Measurements from ENCODE around the gene ESRP2.

ESRP2 gene

GRCh38 chr16:68223072-68223471 is 12.9 kb downstream of the ESRP2 start:
- Histone ChIP-seq H3K9ac (ENCODE audit: low read length) (no peak overlapping the region), H3K36me3 (ENCODE audit: control insufficient read depth, insufficient read depth, low read length) (no peaks in the 10 kb centered on the region), H3K27me3 (ENCODE audit: control insufficient read depth, insufficient read depth, low read length) (no peaks in the 10 kb centered on the region), H3K9me3 (ENCODE audit: control insufficient read depth, low read length) (no peaks in the 10 kb centered on the region), H3K4me3 (ENCODE audit: low read length) (no peak overlapping the region), H3K4me1 (ENCODE audit: control insufficient read depth, insufficient read depth, low read length) (peaks cover 10% of the 10 kb centered on the region)

DNA sequence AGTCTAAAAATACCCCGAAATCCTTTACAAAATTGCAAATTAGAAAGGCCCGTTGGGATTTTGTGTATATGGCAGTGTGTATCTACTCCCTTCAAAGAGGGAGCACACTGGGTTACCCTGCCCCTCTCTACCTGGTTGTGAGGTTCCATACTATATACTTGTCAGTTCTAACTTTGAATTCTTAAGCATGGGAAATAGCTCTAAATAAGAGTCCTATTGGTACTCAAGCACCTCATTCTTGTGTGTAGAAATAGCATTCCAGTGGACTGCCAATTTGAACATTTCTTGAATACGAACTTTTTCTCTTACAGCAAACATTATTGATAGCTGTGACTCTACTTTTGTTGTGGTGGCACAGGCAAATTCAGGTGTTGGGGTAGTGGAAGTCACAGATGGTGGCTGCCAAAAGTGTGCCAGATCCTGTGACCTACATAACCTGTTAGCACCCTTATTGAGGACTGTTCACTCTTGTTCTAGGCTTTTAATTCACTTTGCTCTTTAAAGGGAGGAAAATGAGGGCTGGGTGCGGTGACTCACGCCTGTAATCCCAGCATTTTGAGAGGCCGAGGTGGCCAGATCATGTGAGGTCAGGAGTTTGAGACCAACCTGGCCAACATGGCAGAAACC is 16.1 kb downstream of the ESRP2 start:
- Histone ChIP-seq H3K4me3 (ENCODE audit: low read length) (no peak overlapping the region), H3K27me3 (ENCODE audit: control insufficient read depth, insufficient read depth, low read length) (no peaks in the 10 kb centered on the region), H3K36me3 (ENCODE audit: control insufficient read depth, insufficient read depth, low read length) (no peaks in the 10 kb centered on the region), H3K9me3 (ENCODE audit: control insufficient read depth, low read length) (no peaks in the 10 kb centered on the region), H3K4me1 (ENCODE audit: control insufficient read depth, insufficient read depth, low read length) (no peaks in the 10 kb centered on the region), H3K9ac (ENCODE audit: low read length) (no peak overlapping the region)

DNA sequence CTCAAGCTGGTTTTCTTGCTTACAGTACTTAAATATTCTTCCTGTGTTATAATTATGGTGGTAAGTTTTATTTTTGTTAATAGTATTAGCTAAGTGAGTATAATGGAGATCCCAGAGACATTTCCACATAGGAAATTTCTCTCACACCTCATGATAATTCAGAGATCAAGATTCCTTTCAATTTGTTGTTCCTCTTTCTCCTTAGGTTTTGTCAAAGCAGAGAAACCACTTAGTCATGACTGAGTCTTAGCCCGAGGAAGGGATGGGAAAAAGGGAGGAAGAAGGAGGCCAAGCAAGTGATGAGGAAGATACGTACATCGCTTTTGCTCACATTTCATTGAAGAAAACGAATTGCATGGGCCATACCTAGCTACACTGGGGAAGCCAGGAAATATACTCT is 18.4 kb downstream of the ESRP2 start:
- no peaks in the 10 kb centered on the region for H3K4me1 ChIP-seq (ENCODE audit: control insufficient read depth, insufficient read depth, low read length)
- no peaks in the 10 kb centered on the region for H3K9me3 ChIP-seq (ENCODE audit: control insufficient read depth, low read length)
- no peak overlapping the region for H3K4me3 ChIP-seq (ENCODE audit: low read length)

GRCh38 chr16:68216240-68216639 is 19.7 kb downstream of the ESRP2 start:
- Histone ChIP-seq H3K9ac (ENCODE audit: low read length) (no peak overlapping the region), H3K9me3 (ENCODE audit: control insufficient read depth, low read length) (no peaks in the 10 kb centered on the region), H3K4me3 (ENCODE audit: low read length) (no peak overlapping the region), H3K4me1 (ENCODE audit: control insufficient read depth, insufficient read depth, low read length) (no peaks in the 10 kb centered on the region), H3K36me3 (ENCODE audit: control insufficient read depth, insufficient read depth, low read length) (no peaks in the 10 kb centered on the region), H3K27me3 (ENCODE audit: control insufficient read depth, insufficient read depth, low read length) (no peaks in the 10 kb centered on the region)

More for the DNA sequence above, 18.4 kb downstream of the ESRP2 start:
- H3K9ac ChIP-seq (ENCODE audit: low read length): no peak overlapping the region
- no peaks in the 10 kb centered on the region for H3K27me3 ChIP-seq (ENCODE audit: control insufficient read depth, insufficient read depth, low read length)
- H3K36me3 ChIP-seq (ENCODE audit: control insufficient read depth, insufficient read depth, low read length): no peaks in the 10 kb centered on the region

- Histone ChIP-seq H3K4me3 (ENCODE audit: low read length) (no peak overlapping the region), H3K9ac (ENCODE audit: low read length) (no peak overlapping the region), H3K27me3 (ENCODE audit: control insufficient read depth, insufficient read depth, low read length) (no peaks in the 10 kb centered on the region), H3K36me3 (ENCODE audit: control insufficient read depth, insufficient read depth, low read length) (no peaks in the 10 kb centered on the region), H3K4me1 (ENCODE audit: control insufficient read depth, insufficient read depth, low read length) (no peaks in the 10 kb centered on the region), H3K9me3 (ENCODE audit: control insufficient read depth, low read length) (no peaks in the 10 kb centered on the region)
Measured at GRCh38 chr16:68215302-68215701, 20.6 kb downstream of the ESRP2 start.

DNA sequence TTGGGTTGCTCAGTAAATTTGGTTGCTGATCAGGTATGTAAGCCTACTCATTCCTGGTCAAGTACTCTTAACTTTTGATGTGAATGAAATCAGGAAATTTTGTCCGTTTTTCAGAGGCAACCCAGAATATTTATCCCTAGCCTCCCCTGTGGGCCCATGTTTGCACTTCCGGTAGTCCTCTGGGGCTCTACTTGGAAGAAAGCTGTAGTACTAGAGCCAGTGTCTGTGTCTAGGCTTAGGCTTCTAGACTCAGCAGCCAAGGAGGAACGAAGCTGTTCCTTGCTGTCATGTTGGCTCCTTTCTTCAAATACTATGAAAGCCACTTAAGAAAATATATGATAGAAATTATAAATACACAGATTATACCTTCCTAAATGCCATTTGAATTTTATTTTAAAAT is 21.2 kb downstream of the ESRP2 start:
- no peaks in the 10 kb centered on the region for H3K9me3 ChIP-seq (ENCODE audit: control insufficient read depth, low read length)
- no peak overlapping the region for H3K4me3 ChIP-seq (ENCODE audit: low read length)
- H3K36me3 ChIP-seq (ENCODE audit: control insufficient read depth, insufficient read depth, low read length): no peaks in the 10 kb centered on the region
- no peaks in the 10 kb centered on the region for H3K27me3 ChIP-seq (ENCODE audit: control insufficient read depth, insufficient read depth, low read length)
- H3K9ac ChIP-seq (ENCODE audit: low read length): no peak overlapping the region
- no peaks in the 10 kb centered on the region for H3K4me1 ChIP-seq (ENCODE audit: control insufficient read depth, insufficient read depth, low read length)

- Histone ChIP-seq H3K27me3 (ENCODE audit: control insufficient read depth, insufficient read depth, low read length) (no peaks in the 10 kb centered on the region), H3K9me3 (ENCODE audit: control insufficient read depth, low read length) (no peaks in the 10 kb centered on the region), H3K4me1 (ENCODE audit: control insufficient read depth, insufficient read depth, low read length) (no peaks in the 10 kb centered on the region), H3K4me3 (ENCODE audit: low read length) (no peak overlapping the region), H3K36me3 (ENCODE audit: control insufficient read depth, insufficient read depth, low read length) (no peaks in the 10 kb centered on the region), H3K9ac (ENCODE audit: low read length) (no peak overlapping the region)
Measured at GRCh38 chr16:68206245-68206644, 29.7 kb downstream of the ESRP2 start.

- Histone ChIP-seq H3K9ac (ENCODE audit: low read length) (no peak overlapping the region), H3K4me1 (ENCODE audit: control insufficient read depth, insufficient read depth, low read length) (peaks cover 10% of the 10 kb centered on the region), H3K4me3 (ENCODE audit: low read length) (no peak overlapping the region), H3K27me3 (ENCODE audit: control insufficient read depth, insufficient read depth, low read length) (no peaks in the 10 kb centered on the region), H3K9me3 (ENCODE audit: control insufficient read depth, low read length) (no peaks in the 10 kb centered on the region), H3K36me3 (ENCODE audit: control insufficient read depth, insufficient read depth, low read length) (no peaks in the 10 kb centered on the region)
Measured at GRCh38 chr16:68202091-68202519, 33.8 kb downstream of the ESRP2 start.

DNA sequence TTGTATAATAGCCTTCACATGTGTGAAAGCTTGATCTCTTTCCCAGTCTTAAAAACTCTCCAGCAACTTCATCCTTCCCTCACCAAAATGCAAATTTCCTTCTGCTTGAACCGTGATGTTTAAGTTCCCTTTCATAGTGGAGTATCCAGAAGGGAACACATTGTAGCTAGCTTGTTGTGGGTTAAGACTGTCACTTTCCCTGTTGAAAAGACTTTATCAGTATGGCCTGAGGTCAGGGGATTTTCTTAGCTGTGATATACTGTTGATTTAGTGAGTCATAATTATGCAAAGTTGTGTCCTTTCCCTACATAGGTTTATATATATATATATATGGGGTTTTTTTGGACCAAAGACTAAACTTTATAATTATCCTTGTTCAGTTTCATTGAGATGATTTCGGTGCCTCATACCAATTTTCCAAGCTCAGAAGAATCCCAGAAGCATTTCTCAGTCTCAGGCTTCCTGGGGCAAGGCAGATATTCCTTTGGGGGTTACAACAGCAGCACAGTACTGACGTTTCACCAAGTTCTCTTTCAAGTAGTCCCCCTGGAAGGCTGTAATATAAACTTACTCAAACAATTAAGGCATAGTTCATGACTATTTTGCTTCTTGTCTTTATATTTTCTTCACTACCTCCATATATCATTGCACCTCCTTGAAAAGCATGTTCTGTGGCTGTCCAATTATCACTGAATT is 35.7 kb downstream of the ESRP2 start:
- Histone ChIP-seq H3K36me3 (ENCODE audit: control insufficient read depth, insufficient read depth, low read length) (no peaks in the 10 kb centered on the region), H3K9ac (ENCODE audit: low read length) (no peak overlapping the region), H3K4me3 (ENCODE audit: low read length) (no peak overlapping the region)

DNA sequence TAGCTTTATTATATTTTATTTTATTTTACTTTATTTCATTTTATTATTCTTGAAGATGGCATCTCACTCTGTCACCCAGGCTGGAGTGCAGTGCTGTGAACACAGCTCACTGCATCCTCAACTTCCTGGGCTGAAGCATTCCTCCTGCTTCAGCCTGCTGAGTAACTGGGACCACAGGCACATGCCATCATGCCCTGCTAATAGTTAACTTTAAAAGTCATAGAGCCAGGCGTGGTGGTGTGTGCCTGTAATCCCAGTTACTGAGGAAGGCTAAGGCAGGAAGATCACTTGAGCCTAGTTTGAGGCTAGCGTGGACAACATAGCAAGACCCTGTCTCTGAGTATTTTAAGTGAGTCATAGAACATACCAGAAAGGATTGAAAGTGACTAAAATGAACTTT is 38.7 kb downstream of the ESRP2 start:
- no peak overlapping the region for H3K4me3 ChIP-seq (ENCODE audit: low read length)
- H3K36me3 ChIP-seq (ENCODE audit: control insufficient read depth, insufficient read depth, low read length): no peaks in the 10 kb centered on the region
- H3K9ac ChIP-seq (ENCODE audit: low read length): no peak overlapping the region
- H3K4me1 ChIP-seq (ENCODE audit: control insufficient read depth, insufficient read depth, low read length): peaks cover 10% of the 10 kb centered on the region
- no peaks in the 10 kb centered on the region for H3K27me3 ChIP-seq (ENCODE audit: control insufficient read depth, insufficient read depth, low read length)
- no peaks in the 10 kb centered on the region for H3K9me3 ChIP-seq (ENCODE audit: control insufficient read depth, low read length)

More for the DNA sequence above, 35.7 kb downstream of the ESRP2 start:
- Histone ChIP-seq H3K27me3 (ENCODE audit: control insufficient read depth, insufficient read depth, low read length) (no peaks in the 10 kb centered on the region), H3K4me1 (ENCODE audit: control insufficient read depth, insufficient read depth, low read length) (peaks cover 10% of the 10 kb centered on the region), H3K9me3 (ENCODE audit: control insufficient read depth, low read length) (no peaks in the 10 kb centered on the region)

DNA sequence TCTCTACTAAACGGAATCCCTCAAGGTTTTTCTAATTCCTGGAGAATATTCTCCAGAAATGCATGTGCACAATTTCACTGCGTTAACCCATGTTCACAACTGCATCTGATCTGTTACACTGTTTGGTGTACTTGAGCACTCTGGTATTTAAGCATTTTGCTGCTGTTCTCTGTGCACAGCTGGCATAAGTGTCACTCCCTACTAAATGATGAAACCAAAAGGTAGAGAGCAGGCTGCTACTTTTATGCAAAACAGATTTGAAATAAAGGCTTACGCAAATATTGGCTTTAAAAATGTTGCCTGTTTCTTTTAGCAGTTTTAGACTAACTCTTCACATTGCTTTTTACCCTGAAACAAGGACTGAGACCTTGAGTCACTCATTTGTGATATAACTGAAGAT is 41.7 kb downstream of the ESRP2 start:
- no peaks in the 10 kb centered on the region for H3K36me3 ChIP-seq (ENCODE audit: control insufficient read depth, insufficient read depth, low read length)
- H3K4me3 ChIP-seq (ENCODE audit: low read length): no peak overlapping the region
- H3K9ac ChIP-seq (ENCODE audit: low read length): no peak overlapping the region
- no peaks in the 10 kb centered on the region for H3K9me3 ChIP-seq (ENCODE audit: control insufficient read depth, low read length)
- no peaks in the 10 kb centered on the region for H3K27me3 ChIP-seq (ENCODE audit: control insufficient read depth, insufficient read depth, low read length)
- H3K4me1 ChIP-seq (ENCODE audit: control insufficient read depth, insufficient read depth, low read length): no peaks in the 10 kb centered on the region

GRCh38 chr16:68190736-68191510 is 45.0 kb downstream of the ESRP2 start:
- Histone ChIP-seq H3K9me3 (ENCODE audit: control insufficient read depth, low read length) (no peaks in the 10 kb centered on the region), H3K36me3 (ENCODE audit: control insufficient read depth, insufficient read depth, low read length) (no peaks in the 10 kb centered on the region), H3K4me3 (ENCODE audit: low read length) (no peak overlapping the region), H3K9ac (ENCODE audit: low read length) (no peak overlapping the region), H3K27me3 (ENCODE audit: control insufficient read depth, insufficient read depth, low read length) (no peaks in the 10 kb centered on the region), H3K4me1 (ENCODE audit: control insufficient read depth, insufficient read depth, low read length) (no peaks in the 10 kb centered on the region)

Data from mucosa of stomach (tissue), 1 donor.